ENCODE data around the gene ITPRIPL1.

DNA sequence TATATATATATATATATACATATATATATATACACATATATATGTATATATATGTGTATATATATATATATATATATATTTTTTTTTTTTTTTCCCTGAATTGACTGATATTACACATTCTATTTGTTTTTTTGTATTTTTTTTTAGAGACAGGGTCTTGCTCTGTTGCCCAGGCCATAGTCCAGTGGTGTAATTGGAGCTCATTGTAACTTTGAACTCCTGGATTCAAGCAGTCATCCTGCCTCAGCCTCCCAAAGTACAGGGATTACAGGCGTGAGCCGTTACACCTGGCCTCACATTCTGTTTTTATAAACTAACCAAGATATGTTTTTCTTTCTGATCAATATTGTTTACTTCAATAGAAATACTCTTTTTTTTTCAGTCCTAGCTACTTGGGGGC is 36.6 kb downstream of the ITPRIPL1 start:
- no peak for TF ChIP-seq CTCF (IDR thresholded peaks at IDR 0.05)
- no peak for TF ChIP-seq POLR2A (IDR thresholded peaks at IDR 0.05)

Measured in ovary (tissue), 3 donors.